Activated T-cell treated with anti-CD3 and anti-CD28 coated beads, Interleukin-2, amount 50 U/mL, for 4 hours (primary cell): Measurements from ENCODE around the gene TNFRSF8. TPM values are rescaled to one million over a fixed set of nuclear protein-coding genes. Genes with fewer than 3 reads are reported as not detected.
A peak's percentile ranks its signal among the peaks of the same experiment; 100 is the strongest.

Experiments used
- ATAC-seq, 2 donors: fragments of 200-7000 bp; cut with Tn5 transposase; one replicate each; pipeline ENCODE4 v1.10.0; 2021
- DNase-seq: peaks from one replicate; pipeline ENCODE4 v3.0.0-alpha.2; 2020
- H3K27me3 Mint-ChIP-seq: one replicate; pipeline ENCODE4 v1.8.0; 2021; ENCODE audit warnings: low read depth, mixed read lengths
- H3K36me3 Mint-ChIP-seq: one replicate; pipeline ENCODE4 v1.8.0; 2022; ENCODE audit warnings: mixed read lengths; ENCODE audit not compliant: insufficient read depth
- H3K4me1 Mint-ChIP-seq: one replicate; pipeline ENCODE4 v1.8.0; 2021; ENCODE audit warnings: low read depth, mixed read lengths
- H3K4me3 Mint-ChIP-seq: one replicate; pipeline ENCODE4 v1.8.0; 2021; ENCODE audit warnings: mild to moderate bottlenecking, moderate library complexity, mixed read lengths
- H3K9me3 Mint-ChIP-seq: one replicate; pipeline ENCODE4 v1.8.0; 2021; ENCODE audit warnings: mixed read lengths
- total RNA-seq, 3 donors: library from RNA; stranded (reverse); gene quantifications; one replicate each; pipeline ENCODE4 v1.2.1, GENCODE V29; 2021

TNFRSF8 gene
- total RNA-seq = 10 to 100 TPM; 13.7 to 17.5 (median 14.9) TPM

- Mint-ChIP-seq H3K27me3 (peaks cover 38% of the 10 kb centered on the region), H3K4me1 (peaks cover 50% of the 10 kb centered on the region), H3K4me3 (peak within 1 kb of the TSS; percentile 72), H3K9me3 (no peaks in the 10 kb centered on the region), H3K36me3 (no peaks in the 10 kb centered on the region)
- ATAC-seq = peak; percentile 39 to 42
- DNase-seq = peak; percentile 22
Observed at GRCh38 chr1:12063141-12064072, at the start of gene TNFRSF8. Gene TNFRSF8 (plus strand): TSS chr1:12063303. CDS start chr1:12063599, 296 bp downstream.

GRCh38 chr1:12014141-12014991 lies 48.7 kb upstream of the TNFRSF8 start:
- DNase-seq (no peak), ATAC-seq (no peak)
- H3K4me1 Mint-ChIP-seq = peaks cover 10% of the 10 kb centered on the region
- H3K9me3 Mint-ChIP-seq = no peaks in the 10 kb centered on the region
- H3K4me3 Mint-ChIP-seq = no peak overlapping the region
- no peaks in the 10 kb centered on the region for H3K27me3 Mint-ChIP-seq
- peaks cover 13% of the 10 kb centered on the region for H3K36me3 Mint-ChIP-seq

- Mint-ChIP-seq H3K4me1 (peaks cover 13% of the 10 kb centered on the region), H3K9me3 (no peaks in the 10 kb centered on the region)
Observed at GRCh38 chr1:12015001-12015491, 48.1 kb upstream of the TNFRSF8 start.

GRCh38 chr1:12015499-12015898 lies 47.6 kb upstream of the TNFRSF8 start:
- no peak for DNase-seq
- peaks cover 10% of the 10 kb centered on the region for H3K36me3 Mint-ChIP-seq
- H3K4me1 Mint-ChIP-seq = peaks cover 14% of the 10 kb centered on the region
- H3K9me3 Mint-ChIP-seq = no peaks in the 10 kb centered on the region
- H3K27me3 Mint-ChIP-seq = no peaks in the 10 kb centered on the region
- H3K4me3 Mint-ChIP-seq = no peak overlapping the region
- no peak for ATAC-seq

More at GRCh38 chr1:12015001-12015491, 48.1 kb upstream of the TNFRSF8 start:
- Mint-ChIP-seq H3K36me3 (peaks cover 13% of the 10 kb centered on the region), H3K4me3 (no peak overlapping the region), H3K27me3 (no peaks in the 10 kb centered on the region)
- no peak for ATAC-seq
- no peak for DNase-seq

GRCh38 chr1:12016182-12016581 lies 46.9 kb upstream of the TNFRSF8 start:
- Mint-ChIP-seq H3K9me3 (no peaks in the 10 kb centered on the region), H3K4me3 (no peak overlapping the region), H3K4me1 (peaks cover 14% of the 10 kb centered on the region), H3K27me3 (no peaks in the 10 kb centered on the region), H3K36me3 (peaks cover 6% of the 10 kb centered on the region)
- ATAC-seq (no peak), DNase-seq (no peak)

- Mint-ChIP-seq H3K4me3 (peak overlapping the region; percentile 86), H3K9me3 (no peaks in the 10 kb centered on the region), H3K36me3 (peaks cover 9% of the 10 kb centered on the region), H3K27me3 (no peaks in the 10 kb centered on the region), H3K4me1 (peaks cover 4% of the 10 kb centered on the region)
- DNase-seq = no peak
- ATAC-seq = peak; percentile 2 to 9
Observed at GRCh38 chr1:12019858-12020509, 43.1 kb upstream of the TNFRSF8 start.

GRCh38 chr1:12021616-12022015 lies 41.5 kb upstream of the TNFRSF8 start:
- DNase-seq (no peak), ATAC-seq (no peak)
- Mint-ChIP-seq H3K36me3 (peaks cover 18% of the 10 kb centered on the region), H3K4me3 (no peak overlapping the region), H3K4me1 (peaks cover 4% of the 10 kb centered on the region), H3K27me3 (no peaks in the 10 kb centered on the region), H3K9me3 (no peaks in the 10 kb centered on the region)

GRCh38 chr1:12022036-12022435 lies 41.1 kb upstream of the TNFRSF8 start:
- Mint-ChIP-seq H3K36me3 (peaks cover 22% of the 10 kb centered on the region), H3K4me1 (peaks cover 4% of the 10 kb centered on the region), H3K4me3 (no peak overlapping the region), H3K27me3 (no peaks in the 10 kb centered on the region), H3K9me3 (no peaks in the 10 kb centered on the region)
- no peak for ATAC-seq
- DNase-seq = no peak

GRCh38 chr1:12026586-12026985 lies 36.5 kb upstream of the TNFRSF8 start:
- DNase-seq = no peak
- H3K27me3 Mint-ChIP-seq = no peaks in the 10 kb centered on the region
- H3K4me3 Mint-ChIP-seq = no peak overlapping the region
- no peaks in the 10 kb centered on the region for H3K9me3 Mint-ChIP-seq
- H3K36me3 Mint-ChIP-seq = peaks cover 35% of the 10 kb centered on the region
- ATAC-seq = no peak
- no peaks in the 10 kb centered on the region for H3K4me1 Mint-ChIP-seq

DNA sequence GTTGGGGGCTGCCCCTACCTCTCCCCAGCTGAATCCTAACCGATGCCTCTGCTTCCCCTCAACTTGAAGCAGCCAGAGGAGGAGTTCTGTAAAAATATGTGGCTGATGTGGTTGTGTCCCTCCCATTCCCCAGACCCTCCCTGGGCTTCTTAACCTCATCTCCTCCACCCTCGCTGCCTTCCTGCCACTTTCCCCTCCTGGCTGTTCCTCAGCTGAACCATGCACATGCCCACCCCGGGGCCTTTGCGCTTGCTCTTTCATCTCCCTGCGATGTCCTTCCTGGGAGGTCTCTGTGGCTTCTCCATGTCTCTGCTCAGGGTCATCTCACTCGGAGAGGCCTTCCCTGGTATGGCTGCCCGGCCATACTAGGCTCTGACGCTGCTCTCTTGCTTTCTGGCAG lies 34.9 kb upstream of the TNFRSF8 start:
- H3K9me3 Mint-ChIP-seq = no peaks in the 10 kb centered on the region
- H3K27me3 Mint-ChIP-seq = no peaks in the 10 kb centered on the region
- DNase-seq = no peak
- peaks cover 35% of the 10 kb centered on the region for H3K36me3 Mint-ChIP-seq
- ATAC-seq = no peak
- H3K4me3 Mint-ChIP-seq = no peak overlapping the region
- no peaks in the 10 kb centered on the region for H3K4me1 Mint-ChIP-seq

DNA sequence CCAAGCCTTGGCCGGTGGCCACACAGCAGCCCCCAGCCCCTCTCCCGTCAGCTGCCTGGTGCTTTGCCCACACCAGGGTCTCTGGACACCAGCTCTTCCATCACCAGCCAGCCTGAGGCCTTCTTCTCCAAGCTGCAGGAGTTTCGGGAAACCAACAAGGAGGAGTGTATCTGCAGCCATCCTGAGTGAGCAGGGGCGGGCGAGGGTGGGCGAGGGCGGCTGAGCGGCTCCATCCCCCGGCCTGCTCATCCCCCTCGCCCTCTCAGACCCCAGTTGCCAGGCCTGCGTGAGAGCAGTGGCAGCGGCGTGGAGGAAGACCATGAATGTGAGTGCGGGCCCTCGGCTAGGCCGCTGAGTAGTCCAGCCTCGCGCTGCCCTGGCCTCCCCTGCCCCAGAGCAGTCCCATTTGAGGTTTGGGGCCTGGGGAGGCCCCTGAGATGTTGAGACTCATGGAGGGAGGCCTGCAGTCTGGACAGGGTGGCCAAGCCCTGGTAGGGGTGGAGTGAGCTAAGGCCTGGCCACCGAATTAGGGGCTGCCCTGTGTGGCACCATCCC lies 34.1 kb upstream of the TNFRSF8 start:
- Mint-ChIP-seq H3K4me3 (no peak overlapping the region), H3K4me1 (no peaks in the 10 kb centered on the region), H3K27me3 (no peaks in the 10 kb centered on the region), H3K36me3 (peaks cover 34% of the 10 kb centered on the region), H3K9me3 (no peaks in the 10 kb centered on the region)
- DNase-seq = no peak
- no peak for ATAC-seq

- Mint-ChIP-seq H3K9me3 (no peaks in the 10 kb centered on the region), H3K4me1 (no peaks in the 10 kb centered on the region), H3K36me3 (peaks cover 28% of the 10 kb centered on the region), H3K27me3 (no peaks in the 10 kb centered on the region), H3K4me3 (no peak overlapping the region)
- ATAC-seq (no peak), DNase-seq (no peak)
Observed at GRCh38 chr1:12029720-12030339, 33.3 kb upstream of the TNFRSF8 start.
